ENCODE results near the gene S100A13.

- TF ChIP-seq PATZ1 (CRISPR knock-in tag; IDR thresholded peaks at IDR 0.05; ENCODE audit: borderline replicate concordance) (no peak), BACH2 (CRISPR knock-in tag; IDR thresholded peaks at IDR 0.05; ENCODE audit: borderline replicate concordance) (no peak), POU6F1 (CRISPR knock-in tag; IDR thresholded peaks at IDR 0.05; ENCODE audit: borderline replicate concordance, low read depth) (no peak), ZFP30 (CRISPR knock-in tag; IDR thresholded peaks at IDR 0.05) (no peak), TSHZ2 (CRISPR knock-in tag; IDR thresholded peaks at IDR 0.05) (no peak), ZFP3 (CRISPR knock-in tag; IDR thresholded peaks at IDR 0.05) (no peak), ZNF8 (CRISPR knock-in tag; IDR thresholded peaks at IDR 0.05) (no peak), OSR1 (CRISPR knock-in tag; IDR thresholded peaks at IDR 0.05) (no peak), CSDC2 (CRISPR knock-in tag; IDR thresholded peaks at IDR 0.05) (no peak), RARB (CRISPR knock-in tag; IDR thresholded peaks at IDR 0.05) (no peak), CSRNP3 (CRISPR knock-in tag; IDR thresholded peaks at IDR 0.05) (no peak), TCF4 (CRISPR knock-in tag; IDR thresholded peaks at IDR 0.05; ENCODE audit: borderline replicate concordance) (no peak), SNAI2 (CRISPR knock-in tag; IDR thresholded peaks at IDR 0.05) (no peak)
These were observed 25.6 kb upstream of the S100A13 start for GRCh38 chr1:153652805-153653500.
